Suprapubic skin (tissue), 4 donors: Measurements from ENCODE around the gene SYT15B. TPM values are rescaled to one million over a fixed set of nuclear protein-coding genes. Genes with fewer than 3 reads are reported as not detected.
"Not testable (repeated sequence)": the region's sequence is repeated elsewhere in the genome, so short reads cannot be mapped to it uniquely, and the experiment has no call there.

Experiments
- DNase-seq, 2 donors: peaks; one replicate each; pipeline ENCODE4 v3.0.0-alpha.2; 2019; ENCODE audit warnings: low spot score in 2 of 2
- H3K27ac ChIP-seq: fragments of 200-600 bp; sonication (generic); one replicate; pipeline ENCODE4 v1.5.1; 2019
- H3K27me3 ChIP-seq: fragments of 200-600 bp; sonication (generic); one replicate; pipeline ENCODE4 v1.5.1; 2019
- H3K36me3 ChIP-seq: fragments of 200-600 bp; sonication (generic); one replicate; pipeline ENCODE4 v1.5.1; 2019
- H3K4me1 ChIP-seq: fragments of 200-600 bp; sonication (generic); one replicate; pipeline ENCODE4 v1.5.1; 2019
- H3K4me3 ChIP-seq: fragments of 200-600 bp; sonication (generic); one replicate; pipeline ENCODE4 v1.5.1; 2019; ENCODE audit warnings: mild to moderate bottlenecking
- H3K9me3 ChIP-seq: fragments of 200-600 bp; sonication (generic); one replicate; pipeline ENCODE4 v1.5.1; 2019
- CTCF ChIP-seq, 2 donors: fragments of 200-600 bp in 1 of 2; fragments of 450-650 bp in 1 of 2; sonication (generic) in 1 of 2; IDR thresholded peaks; one replicate each; pipeline ENCODE4 v1.5.1; 2016 to 2019; ENCODE audit warnings: antibody characterized with exemption in 2 of 2, mild to moderate bottlenecking in 1 of 2, moderate library complexity in 1 of 2
- WGBS: methylation state at CpG from one replicate; pipeline ENCODE4 v1.1.5; 2018; 5-methylcytosine and 5-hydroxymethylcytosine counted together
- total RNA-seq, 4 donors: library from RNA; depleted of rRNA; stranded (reverse); fragments of >200 nt; gene quantifications; one replicate each; pipeline ENCODE4 v1.1.0, GENCODE V29; 2016

Gene SYT15B
- total RNA-seq, result 1 to 10 TPM; 1.1 to 2.6 (median 1.9) TPM

DNA sequence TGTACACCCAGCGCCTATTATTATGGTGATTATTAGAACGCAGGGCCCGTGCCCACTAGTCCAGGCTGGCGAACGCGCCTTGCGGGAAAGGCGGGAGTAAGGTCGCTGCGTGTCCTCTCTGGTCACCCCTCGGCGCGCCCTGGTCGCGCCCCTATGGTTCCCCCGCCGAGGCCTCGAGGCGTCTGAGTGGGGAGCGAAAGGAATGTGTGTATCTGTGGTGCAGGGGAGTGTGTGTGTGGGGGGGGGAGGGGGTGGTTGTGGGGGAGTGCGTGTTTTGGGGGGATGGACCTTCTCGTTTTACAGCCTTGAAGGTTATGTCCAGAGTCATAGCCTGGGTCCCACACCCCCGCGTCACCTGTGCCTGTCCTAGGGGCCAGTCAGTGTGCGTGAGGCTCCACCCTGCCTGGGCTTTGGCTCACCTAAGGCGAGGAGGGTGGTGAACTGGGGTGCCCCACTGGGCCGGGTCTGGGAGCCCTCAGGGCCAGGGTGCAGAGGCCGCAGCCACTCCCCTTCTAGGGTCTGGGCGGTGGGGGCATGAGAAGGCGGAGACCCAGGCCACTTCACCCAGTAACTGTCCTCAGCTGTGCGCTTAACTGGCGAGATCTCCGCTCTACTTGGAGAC lies at the start of gene SYT15B:
SYT15B (minus strand) TSS at position 39 of the 622 bp plus-strand sequence. CDS start 952 bp downstream, outside the sequence.
- not testable (repeated sequence) for DNase-seq, H3K4me1 ChIP-seq, H3K27me3 ChIP-seq, H3K36me3 ChIP-seq, H3K27ac ChIP-seq, H3K9me3 ChIP-seq
- WGBS, result 62% methylated on average over 13 of the region's 33 CpGs
- peak within 1 kb of the TSS; percentile 34 for H3K4me3 ChIP-seq

GRCh38 chr10:47779590-47779989 lies 16.2 kb upstream of the SYT15B start:
- H3K27ac ChIP-seq, DNase-seq, H3K4me3 ChIP-seq, H3K36me3 ChIP-seq, H3K27me3 ChIP-seq, H3K9me3 ChIP-seq, H3K4me1 ChIP-seq: not testable (repeated sequence)
- WGBS, result no CpG with 5 or more reads among the region's 4 CpGs

GRCh38 chr10:47775361-47776231 lies 12.2 kb upstream of the SYT15B start:
- not testable (repeated sequence) for H3K9me3 ChIP-seq, H3K36me3 ChIP-seq, H3K4me1 ChIP-seq, H3K27ac ChIP-seq, H3K27me3 ChIP-seq, DNase-seq, H3K4me3 ChIP-seq
- TF ChIP-seq CTCF (IDR thresholded peaks at IDR 0.05), result peak in 1 of 2 donors; percentile 29
- 5% methylated on average over 4 of the region's 6 CpGs for WGBS

DNA sequence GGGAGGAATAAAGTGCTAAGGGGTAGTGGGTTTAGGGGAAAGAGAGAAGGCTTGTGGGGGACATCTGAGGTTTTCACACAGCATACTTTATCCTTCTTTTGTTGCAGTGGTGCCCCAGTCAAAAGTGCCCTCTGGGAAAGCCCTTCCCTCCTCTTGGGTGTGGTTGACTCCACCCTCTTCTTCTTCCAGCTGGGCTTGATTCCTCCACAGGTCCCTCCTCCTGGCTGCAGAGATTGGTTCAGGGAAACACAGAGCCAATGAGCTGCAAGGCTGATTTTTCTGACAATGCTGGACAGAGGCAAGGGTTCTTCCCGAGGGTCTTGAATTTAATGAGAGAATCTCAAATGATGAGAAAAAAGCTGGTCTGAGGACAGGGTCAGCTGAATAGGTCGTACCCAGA lies 7.4 kb upstream of the SYT15B start:
- H3K9me3 ChIP-seq, H3K27me3 ChIP-seq, H3K4me1 ChIP-seq, DNase-seq, H3K36me3 ChIP-seq, H3K4me3 ChIP-seq, H3K27ac ChIP-seq: not testable (repeated sequence)
- no CpG with 5 or more reads among the region's 2 CpGs for WGBS

- 40% methylated on average over 2 of the region's 7 CpGs for WGBS
Measured at GRCh38 chr10:47768578-47769115, 5.3 kb upstream of the SYT15B start.

GRCh38 chr10:47768085-47768484 lies 4.7 kb upstream of the SYT15B start:
- H3K4me3 ChIP-seq, H3K36me3 ChIP-seq, H3K27ac ChIP-seq, H3K9me3 ChIP-seq, H3K27me3 ChIP-seq, H3K4me1 ChIP-seq, DNase-seq: not testable (repeated sequence)
- no CpG with 5 or more reads among the region's 3 CpGs for WGBS

More at GRCh38 chr10:47768578-47769115, 5.3 kb upstream of the SYT15B start:
- H3K4me1 ChIP-seq, H3K9me3 ChIP-seq, DNase-seq, H3K36me3 ChIP-seq, H3K27ac ChIP-seq, H3K4me3 ChIP-seq, H3K27me3 ChIP-seq: not testable (repeated sequence)

DNA sequence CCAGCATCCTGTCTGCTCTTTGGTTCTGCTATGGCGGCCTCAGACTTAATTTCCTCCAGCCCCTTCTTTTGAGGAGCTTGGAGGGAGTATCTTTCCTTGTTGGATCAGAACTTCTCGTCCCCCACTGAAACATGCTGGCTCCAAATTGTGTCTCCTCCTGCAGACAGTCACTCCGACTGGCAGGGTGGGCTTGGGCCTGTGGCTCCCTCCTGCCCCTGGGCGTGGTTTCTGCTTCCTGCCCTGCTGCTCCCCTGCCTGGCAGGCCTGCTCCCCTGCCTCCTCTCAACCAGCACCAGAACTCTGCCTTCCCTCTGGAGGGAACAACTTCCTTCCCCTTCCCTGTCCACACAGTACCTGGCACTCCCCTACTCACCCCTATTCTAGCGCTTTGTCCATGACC lies 3.8 kb upstream of the SYT15B start:
- not testable (repeated sequence) for H3K9me3 ChIP-seq, H3K36me3 ChIP-seq, H3K4me3 ChIP-seq, DNase-seq, H3K27me3 ChIP-seq, H3K4me1 ChIP-seq, H3K27ac ChIP-seq
- WGBS, result 67% methylated on average over 3 of the region's 5 CpGs

DNA sequence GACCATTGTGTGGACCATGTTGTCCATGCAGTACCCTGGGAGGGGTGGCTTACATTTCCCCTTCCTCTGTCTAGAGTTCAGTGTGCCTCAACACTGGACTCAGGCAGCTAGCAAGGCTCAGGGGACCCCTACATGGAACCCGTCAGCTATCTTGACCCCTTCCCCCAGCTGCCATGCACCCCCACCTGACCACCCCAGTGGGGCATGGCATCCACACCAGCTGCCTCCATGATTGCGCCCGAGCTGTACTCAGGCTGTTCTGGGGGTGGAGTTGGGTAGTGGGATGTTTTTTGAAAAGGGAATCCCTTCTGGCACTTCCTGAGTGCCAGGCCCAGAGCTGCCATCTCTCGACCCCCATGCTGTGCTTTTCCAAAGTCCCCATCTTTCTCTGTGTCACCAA lies 1.8 kb upstream of the SYT15B start:
- not testable (repeated sequence) for H3K4me1 ChIP-seq, H3K9me3 ChIP-seq, DNase-seq, H3K36me3 ChIP-seq, H3K27ac ChIP-seq, H3K27me3 ChIP-seq, H3K4me3 ChIP-seq
- no CpG with 5 or more reads among the region's 4 CpGs for WGBS

DNA sequence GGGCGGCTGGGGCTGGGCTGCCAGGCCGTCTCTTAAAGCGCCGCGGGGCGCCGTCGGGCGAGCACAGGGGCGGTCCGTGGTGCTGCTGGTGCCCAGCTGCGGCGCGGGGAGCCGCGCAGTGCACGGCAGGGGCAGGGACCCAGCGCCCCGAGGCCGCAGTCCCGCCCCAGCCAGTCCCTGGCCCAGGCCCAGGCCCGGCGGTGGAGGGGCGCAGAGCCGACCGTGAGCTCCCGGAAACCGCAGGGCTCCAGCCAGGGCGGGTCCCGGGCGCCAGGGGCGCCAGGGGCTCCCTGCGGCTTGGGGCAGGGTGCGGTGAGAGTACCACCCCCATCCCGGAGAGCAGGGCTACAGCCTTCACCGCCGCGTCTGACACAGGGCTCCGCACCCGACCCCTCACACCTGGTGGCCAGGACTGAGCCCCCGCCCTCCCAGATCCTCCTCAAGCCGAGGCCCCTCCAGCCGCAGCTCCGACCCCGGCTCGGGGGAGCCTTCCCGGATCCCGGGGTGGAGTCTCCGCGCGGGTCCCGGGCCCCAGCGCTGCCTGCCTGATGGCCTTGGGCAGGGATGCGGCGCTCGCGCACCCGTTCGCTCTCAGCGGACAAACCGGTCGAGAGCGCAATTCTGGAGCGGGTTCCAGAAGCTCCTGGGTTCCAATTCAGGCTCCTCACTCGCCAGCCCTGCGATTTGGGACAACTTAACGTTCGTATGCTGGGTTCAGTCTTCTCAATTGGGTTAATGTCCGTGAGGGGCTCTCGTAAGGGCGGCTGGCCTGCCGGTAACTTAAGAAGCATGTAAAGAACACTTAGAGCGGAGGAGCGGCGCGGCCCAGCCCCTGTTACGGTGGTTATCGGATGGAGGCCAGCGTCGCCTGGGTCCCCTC lies 478 bp downstream of the SYT15B start:
- H3K27ac ChIP-seq, H3K4me1 ChIP-seq, H3K27me3 ChIP-seq, H3K9me3 ChIP-seq, H3K36me3 ChIP-seq, DNase-seq: not testable (repeated sequence)
- H3K4me3 ChIP-seq, result peak overlapping the region; percentile 34
- WGBS, result 0% methylated on average over 4 of the region's 80 CpGs

DNA sequence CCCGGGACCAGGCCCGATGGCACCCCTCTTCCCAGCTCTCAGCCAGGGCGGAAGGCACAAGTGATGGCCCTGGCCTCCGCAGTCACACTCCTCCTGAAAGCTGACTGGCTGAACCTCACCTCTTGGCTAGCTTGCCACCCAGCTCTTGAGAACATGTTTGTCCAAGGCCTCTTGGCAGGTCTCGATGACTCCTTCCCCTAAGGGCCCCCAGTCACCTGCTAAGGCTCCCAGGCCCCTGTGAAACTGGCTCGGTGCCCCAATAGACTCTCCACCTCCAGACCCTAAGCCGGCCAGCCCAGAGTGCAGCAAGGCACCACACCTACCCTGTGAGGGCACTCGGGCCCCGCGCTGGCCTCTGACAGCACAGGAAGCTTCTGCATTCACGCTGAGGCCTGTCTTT lies 4.5 kb downstream of the SYT15B start:
- not testable (repeated sequence) for H3K27me3 ChIP-seq, H3K36me3 ChIP-seq, H3K9me3 ChIP-seq, H3K27ac ChIP-seq, H3K4me3 ChIP-seq, DNase-seq, H3K4me1 ChIP-seq
- no CpG with 5 or more reads among the region's 11 CpGs for WGBS

- H3K36me3 ChIP-seq, DNase-seq, H3K9me3 ChIP-seq, H3K27me3 ChIP-seq, H3K4me1 ChIP-seq, H3K4me3 ChIP-seq, H3K27ac ChIP-seq: not testable (repeated sequence)
- no CpG with 5 or more reads among the region's 13 CpGs for WGBS
Measured at GRCh38 chr10:47756169-47756568, 7.2 kb downstream of the SYT15B start.

GRCh38 chr10:47753871-47754270 lies 9.5 kb downstream of the SYT15B start:
- H3K9me3 ChIP-seq, H3K27me3 ChIP-seq, H3K27ac ChIP-seq, H3K36me3 ChIP-seq, DNase-seq, H3K4me3 ChIP-seq, H3K4me1 ChIP-seq: not testable (repeated sequence)
- no CpG with 5 or more reads among the region's 24 CpGs for WGBS
